WERI-Rb-1 (cell line): ENCODE results near the gene EBP.

ENCODE experiments used
- DNase-seq: peaks from one replicate; pipeline ENCODE4 v3.0.0-alpha.2; 2020
- H3K27ac ChIP-seq: fragments of 250-450 bp; sonication (Bioruptor Pico); 2 replicates; pipeline ENCODE4 v1.5.1; 2020; ENCODE audit warnings: mild to moderate bottlenecking, moderate library complexity
- H3K27me3 ChIP-seq: fragments of 250-450 bp; sonication (Bioruptor Pico); 2 replicates; pipeline ENCODE4 v1.5.1; 2021; ENCODE audit warnings: mild to moderate bottlenecking, low read depth, moderate library complexity; ENCODE audit not compliant: insufficient read depth, severe bottlenecking
- H3K36me3 ChIP-seq: fragments of 250-450 bp; sonication (Bioruptor Pico); 2 replicates; pipeline ENCODE4 v1.5.1; 2020; ENCODE audit warnings: mild to moderate bottlenecking, moderate library complexity
- H3K4me3 ChIP-seq: 2 replicates; pipeline ENCODE4 v1.5.1; 2011; ENCODE audit warnings: low read depth, mild to moderate bottlenecking, control low read depth, low read length
- H3K9me3 ChIP-seq: fragments of 250-450 bp; sonication (Bioruptor Pico); 2 replicates; pipeline ENCODE4 v1.5.1; 2021; ENCODE audit warnings: mild to moderate bottlenecking, moderate library complexity; ENCODE audit not compliant: severe bottlenecking
- TF ChIP-seq, protein P1 (sequence below): IDR thresholded peaks from 2 replicates; pipeline ENCODE4 v1.5.1; 2011; ENCODE audit warnings: low read depth, mild to moderate bottlenecking, control low read depth, inconsistent platforms, low read length

The EBP gene

DNA sequence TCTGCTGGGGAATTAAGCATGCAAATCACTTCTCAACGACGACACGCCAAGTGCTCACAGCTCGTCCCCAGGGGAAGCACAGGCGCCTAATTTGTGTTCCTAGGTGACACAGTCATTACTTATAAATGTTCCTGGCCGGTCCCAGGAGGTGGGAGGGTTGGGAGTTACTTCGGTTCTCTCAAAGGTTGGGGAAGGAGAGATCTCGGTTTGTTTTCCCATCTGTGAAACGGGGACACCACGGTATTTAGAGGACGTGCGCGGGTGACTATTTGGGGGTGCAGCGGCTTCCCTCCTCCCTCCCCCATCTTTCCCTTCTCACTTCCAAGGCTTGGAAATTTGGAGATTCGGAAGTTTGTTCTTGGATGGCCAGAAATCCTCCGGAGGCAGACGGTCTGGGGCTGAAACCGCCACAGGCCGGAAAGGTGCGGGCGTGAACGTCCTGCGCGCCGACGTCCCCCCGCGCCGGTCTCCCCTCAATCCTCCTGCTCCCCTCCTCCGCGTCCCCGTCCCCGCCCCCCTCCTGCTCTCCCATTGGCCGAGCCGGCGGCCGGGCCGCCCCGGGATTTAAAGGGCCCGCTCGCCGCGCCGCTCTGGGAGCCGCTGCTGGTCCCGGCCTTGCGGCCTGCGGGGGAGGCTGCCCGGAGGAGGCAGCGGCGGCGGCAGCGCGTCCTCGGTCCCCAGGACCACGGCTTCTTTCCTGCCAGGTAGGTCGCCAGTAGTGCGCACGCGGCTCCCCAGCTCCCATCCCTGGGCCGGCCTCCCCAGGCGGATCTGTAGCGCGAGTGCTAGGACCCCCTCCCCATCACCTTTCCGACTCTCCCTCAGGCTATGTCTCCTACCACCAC is 13.0 kb upstream of the EBP start, which contains the start of gene PORCN:
Gene PORCN, plus strand, starts transcription at position 593 of the 845 bp plus-strand sequence. CDS start 829 bp downstream, outside the sequence.
- Histone ChIP-seq H3K27me3 (peaks cover 8% of the 10 kb centered on the region), H3K27ac (peak within 1 kb of the TSS; percentile 57), H3K36me3 (no peaks in the 10 kb centered on the region), H3K9me3 (no peaks in the 10 kb centered on the region), H3K4me3 (peak within 1 kb of the TSS; percentile 49)
- TF ChIP-seq, protein P1, sequence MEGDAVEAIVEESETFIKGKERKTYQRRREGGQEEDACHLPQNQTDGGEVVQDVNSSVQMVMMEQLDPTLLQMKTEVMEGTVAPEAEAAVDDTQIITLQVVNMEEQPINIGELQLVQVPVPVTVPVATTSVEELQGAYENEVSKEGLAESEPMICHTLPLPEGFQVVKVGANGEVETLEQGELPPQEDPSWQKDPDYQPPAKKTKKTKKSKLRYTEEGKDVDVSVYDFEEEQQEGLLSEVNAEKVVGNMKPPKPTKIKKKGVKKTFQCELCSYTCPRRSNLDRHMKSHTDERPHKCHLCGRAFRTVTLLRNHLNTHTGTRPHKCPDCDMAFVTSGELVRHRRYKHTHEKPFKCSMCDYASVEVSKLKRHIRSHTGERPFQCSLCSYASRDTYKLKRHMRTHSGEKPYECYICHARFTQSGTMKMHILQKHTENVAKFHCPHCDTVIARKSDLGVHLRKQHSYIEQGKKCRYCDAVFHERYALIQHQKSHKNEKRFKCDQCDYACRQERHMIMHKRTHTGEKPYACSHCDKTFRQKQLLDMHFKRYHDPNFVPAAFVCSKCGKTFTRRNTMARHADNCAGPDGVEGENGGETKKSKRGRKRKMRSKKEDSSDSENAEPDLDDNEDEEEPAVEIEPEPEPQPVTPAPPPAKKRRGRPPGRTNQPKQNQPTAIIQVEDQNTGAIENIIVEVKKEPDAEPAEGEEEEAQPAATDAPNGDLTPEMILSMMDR = no peak
- peak; percentile 84 for DNase-seq

DNA sequence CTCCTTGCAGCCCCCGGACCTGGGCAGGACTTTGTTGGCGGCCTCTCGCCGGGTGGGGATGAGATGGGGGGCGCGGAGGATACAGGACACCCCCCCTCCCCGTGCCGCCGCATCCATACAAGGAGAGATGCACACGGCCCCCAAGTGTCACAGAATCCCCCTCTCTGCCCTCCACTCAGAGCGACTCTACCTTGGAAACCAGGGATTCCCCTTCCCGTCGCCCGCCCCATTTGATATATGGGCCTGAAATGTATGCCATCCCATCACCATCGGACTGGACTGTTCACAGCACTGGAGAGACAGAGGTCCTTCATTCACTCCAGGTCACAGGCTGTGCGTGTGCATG is 12.4 kb upstream of the EBP start:
- Histone ChIP-seq H3K27me3 (peaks cover 9% of the 10 kb centered on the region), H3K4me3 (peak overlapping the region; percentile 49), H3K27ac (peak overlapping the region; percentile 37; the same call in 1 of the 2 replicates), H3K36me3 (no peaks in the 10 kb centered on the region), H3K9me3 (no peaks in the 10 kb centered on the region)
- no peak for DNase-seq
- TF ChIP-seq, protein P1 = no peak

DNA sequence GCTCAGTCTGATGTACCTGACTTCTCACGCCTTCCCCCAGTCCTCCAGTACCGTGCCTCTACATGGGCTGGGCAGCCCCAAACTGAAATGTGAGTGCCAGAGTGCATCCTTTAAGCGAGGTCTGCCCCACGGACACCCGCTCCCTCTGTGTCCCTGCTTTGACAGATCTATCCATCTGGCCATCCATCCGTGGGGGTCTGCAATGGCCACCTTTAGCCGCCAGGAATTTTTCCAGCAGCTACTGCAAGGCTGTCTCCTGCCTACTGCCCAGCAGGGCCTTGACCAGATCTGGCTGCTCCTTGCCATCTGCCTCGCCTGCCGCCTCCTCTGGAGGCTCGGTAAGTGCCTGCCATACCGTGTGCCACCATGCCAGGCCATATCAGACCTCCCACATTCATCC is 12.0 kb upstream of the EBP start:
- TF ChIP-seq, protein P1 = no peak
- Histone ChIP-seq H3K4me3 (no peak overlapping the region; the same call in 1 of the 2 replicates), H3K36me3 (no peaks in the 10 kb centered on the region), H3K27me3 (peaks cover 12% of the 10 kb centered on the region), H3K9me3 (no peaks in the 10 kb centered on the region), H3K27ac (no peak overlapping the region)
- no peak for DNase-seq

DNA sequence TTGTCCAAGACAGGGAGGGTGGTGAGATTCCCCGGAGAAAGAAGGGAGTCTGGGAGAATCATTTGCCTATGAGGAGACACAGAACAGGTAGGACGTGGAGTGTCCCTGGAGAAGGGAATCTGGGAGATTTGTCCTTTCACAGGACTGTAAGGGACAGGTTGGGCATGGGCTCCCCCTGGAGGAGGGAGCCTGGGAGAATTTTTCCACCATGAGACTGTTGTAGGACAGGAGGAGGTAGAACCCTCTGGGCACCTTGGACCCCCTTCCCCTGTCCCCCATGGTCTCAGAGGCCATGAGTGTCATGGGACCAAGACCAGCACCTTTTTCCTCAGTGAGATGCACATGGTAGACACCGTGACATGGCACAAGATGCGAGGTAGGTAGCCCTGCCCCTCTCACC is 10.0 kb upstream of the EBP start:
- Histone ChIP-seq H3K36me3 (no peaks in the 10 kb centered on the region; the same call in 1 of the 2 replicates), H3K27ac (no peak overlapping the region), H3K4me3 (no peak overlapping the region), H3K9me3 (no peaks in the 10 kb centered on the region), H3K27me3 (peaks cover 12% of the 10 kb centered on the region)
- TF ChIP-seq, protein P1 = peak; percentile 71
- peak; percentile 39 for DNase-seq

DNA sequence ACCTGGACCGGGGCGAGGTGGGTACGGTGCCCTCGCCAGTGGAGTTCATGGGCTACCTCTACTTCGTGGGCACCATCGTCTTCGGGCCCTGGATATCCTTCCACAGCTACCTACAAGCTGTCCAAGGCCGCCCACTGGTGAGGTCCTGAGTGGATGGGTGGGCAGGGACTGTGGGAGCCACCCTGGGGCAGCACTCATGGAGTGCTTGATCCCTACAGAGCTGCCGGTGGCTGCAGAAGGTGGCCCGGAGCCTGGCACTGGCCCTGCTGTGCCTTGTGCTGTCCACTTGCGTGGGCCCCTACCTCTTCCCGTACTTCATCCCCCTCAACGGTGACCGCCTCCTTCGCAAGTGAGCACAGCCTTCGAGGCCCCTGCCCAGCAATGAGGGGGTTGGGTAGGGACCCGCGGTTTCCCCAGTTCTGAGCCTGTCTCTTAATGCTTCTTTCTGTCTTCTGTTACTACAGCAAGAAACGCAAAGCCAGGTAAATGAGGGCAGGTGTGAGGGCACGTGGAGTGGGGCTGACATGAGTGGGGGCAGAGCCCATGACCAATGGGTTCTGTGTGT is 9.2 kb upstream of the EBP start:
- no peaks in the 10 kb centered on the region; the same call in 1 of the 2 replicates for H3K36me3 ChIP-seq
- TF ChIP-seq, protein P1 = no peak
- H3K9me3 ChIP-seq = no peaks in the 10 kb centered on the region
- peaks cover 16% of the 10 kb centered on the region for H3K27me3 ChIP-seq
- no peak for DNase-seq
- no peak overlapping the region for H3K4me3 ChIP-seq
- H3K27ac ChIP-seq = no peak overlapping the region
